Left lung (tissue), 10 donors: ENCODE measurements around the gene THAP8. TPM values are rescaled to one million over a fixed set of nuclear protein-coding genes. Genes with fewer than 3 reads are reported as not detected.
A peak's percentile ranks its signal among the peaks of the same experiment; 100 is the strongest.

Source experiments
- ATAC-seq: fragments of 200-7000 bp; cut with Tn5 transposase; one replicate; pipeline ENCODE4 v1.9.1; 2020; ENCODE audit warnings: moderate library complexity
- DNase-seq, 4 donors: peaks; one replicate each; pipeline ENCODE4 v3.0.0-alpha.2; 2013 to 2020
- H3K27ac ChIP-seq, 2 donors: fragments of 200-600 bp; sonication (generic) in 1 of 2; one replicate each; pipeline versions ENCODE4 v1.5.0 to v1.8.0; 2020 to 2021
- H3K27me3 ChIP-seq, 2 donors: fragments of 200-600 bp; sonication (generic) in 1 of 2; one replicate each; pipeline versions ENCODE4 v1.5.0 to v1.8.0; 2020 to 2021
- H3K36me3 ChIP-seq, 2 donors: fragments of 200-600 bp; sonication (generic) in 1 of 2; one replicate each; pipeline versions ENCODE4 v1.5.0 to v1.8.0; 2020 to 2021
- H3K4me1 ChIP-seq, 2 donors: fragments of 200-600 bp; one replicate each; pipeline ENCODE4 v1.8.0; 2021
- H3K4me3 ChIP-seq, 2 donors: fragments of 200-600 bp; sonication (generic) in 1 of 2; one replicate each; pipeline versions ENCODE4 v1.5.0 to v1.8.0; 2020 to 2021; ENCODE audit warnings: mild to moderate bottlenecking in 1 of 2
- H3K9me3 ChIP-seq, 2 donors: fragments of 200-600 bp; sonication (generic) in 1 of 2; one replicate each; pipeline versions ENCODE4 v1.5.0 to v1.8.0; 2020 to 2021
- intact Hi-C, 2 donors: fragments of 100-400 bp; cut with DNase I; formaldehyde crosslinking; loops; one replicate each; pipeline versions ENCODE4 v1.11.2 to v1.14.2; 2022
- polyA plus RNA-seq, 6 donors: library from polyadenylated mRNA; unstranded; fragments of 120-200 nt; gene quantifications; one replicate each; pipeline ENCODE4 v1.2.1, GENCODE V29; 2013; ENCODE audit not compliant: insufficient read length in 6 of 6
- total RNA-seq, 2 donors: library from RNA; stranded (reverse); fragmentation: NEBNext Ultra II Directional; extraction: Animal tissue kit (Norgen Biotek cat#: 25700); gene quantifications; one replicate each; pipeline ENCODE4 v1.2.1, GENCODE V29; 2021
- TF ChIP-seq, protein P1 (sequence below), 2 donors: fragments of 200-600 bp; sonication (generic) in 1 of 2; IDR thresholded peaks; one replicate each; pipeline versions ENCODE4 v1.5.0 to v1.8.0; 2021; ENCODE audit warnings: antibody characterized with exemption in 2 of 2
- donor health status: DM: no; HTN: yes; CAD: no.
- donor health status: DM: no; HTN: no; CAD: no.

Gene THAP8
- total and polyA plus RNA-seq, 8 donors, result 5.7 to 8.4 (median 7.1) TPM

DNA sequence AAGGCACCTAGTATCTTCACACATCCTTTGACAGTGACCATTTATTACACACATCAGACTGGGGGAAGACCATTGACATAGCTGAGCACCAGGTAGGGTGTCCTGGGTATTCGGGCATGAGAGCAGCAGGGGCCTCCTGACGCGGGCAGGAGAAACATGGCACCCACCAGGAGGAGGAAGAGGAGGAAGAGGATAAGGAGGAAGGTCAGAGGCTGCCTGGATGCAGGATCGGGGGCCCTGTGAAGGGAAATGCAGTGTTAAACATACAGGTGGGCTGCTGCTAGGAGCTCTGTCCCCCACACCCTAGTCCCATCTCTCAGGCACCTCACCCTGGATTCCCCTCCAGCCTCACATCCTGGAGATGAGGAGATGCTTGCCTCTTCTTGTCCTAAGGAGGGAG, 50.8 kb downstream of the THAP8 start:
- ATAC-seq, result no peak
- H3K4me3 ChIP-seq, result no peak overlapping the region
- TF ChIP-seq, protein P1, sequence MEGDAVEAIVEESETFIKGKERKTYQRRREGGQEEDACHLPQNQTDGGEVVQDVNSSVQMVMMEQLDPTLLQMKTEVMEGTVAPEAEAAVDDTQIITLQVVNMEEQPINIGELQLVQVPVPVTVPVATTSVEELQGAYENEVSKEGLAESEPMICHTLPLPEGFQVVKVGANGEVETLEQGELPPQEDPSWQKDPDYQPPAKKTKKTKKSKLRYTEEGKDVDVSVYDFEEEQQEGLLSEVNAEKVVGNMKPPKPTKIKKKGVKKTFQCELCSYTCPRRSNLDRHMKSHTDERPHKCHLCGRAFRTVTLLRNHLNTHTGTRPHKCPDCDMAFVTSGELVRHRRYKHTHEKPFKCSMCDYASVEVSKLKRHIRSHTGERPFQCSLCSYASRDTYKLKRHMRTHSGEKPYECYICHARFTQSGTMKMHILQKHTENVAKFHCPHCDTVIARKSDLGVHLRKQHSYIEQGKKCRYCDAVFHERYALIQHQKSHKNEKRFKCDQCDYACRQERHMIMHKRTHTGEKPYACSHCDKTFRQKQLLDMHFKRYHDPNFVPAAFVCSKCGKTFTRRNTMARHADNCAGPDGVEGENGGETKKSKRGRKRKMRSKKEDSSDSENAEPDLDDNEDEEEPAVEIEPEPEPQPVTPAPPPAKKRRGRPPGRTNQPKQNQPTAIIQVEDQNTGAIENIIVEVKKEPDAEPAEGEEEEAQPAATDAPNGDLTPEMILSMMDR (IDR thresholded peaks at IDR 0.05), result no peak

GRCh38 chr19:36001605-36002004, 52.5 kb downstream of the THAP8 start:
- no peaks in the 10 kb centered on the region for H3K9me3 ChIP-seq
- H3K27me3 ChIP-seq, result no peaks in the 10 kb centered on the region
- H3K4me3 ChIP-seq, result no peak overlapping the region
- intact Hi-C loops, result no loop called here
- ATAC-seq (no peak), DNase-seq (no peak)
- TF ChIP-seq, protein P1 (IDR thresholded peaks at IDR 0.05), result no peak
- H3K27ac ChIP-seq, result no peak overlapping the region
- peaks cover 0 to 47% of the 10 kb centered on the region in 2 donors for H3K36me3 ChIP-seq
- H3K4me1 ChIP-seq, result peaks cover 0 to 10% of the 10 kb centered on the region in 2 donors

More for the DNA sequence above, 50.8 kb downstream of the THAP8 start:
- H3K27me3 ChIP-seq, result peaks cover 0 to 1% of the 10 kb centered on the region in 2 donors
- intact Hi-C loops, result no loop called here
- H3K27ac ChIP-seq, result no peak overlapping the region
- H3K9me3 ChIP-seq, result no peaks in the 10 kb centered on the region
- H3K36me3 ChIP-seq, result peaks cover 0 to 37% of the 10 kb centered on the region in 2 donors
- DNase-seq, result no peak
- no peaks in the 10 kb centered on the region for H3K4me1 ChIP-seq

- no peaks in the 10 kb centered on the region for H3K9me3 ChIP-seq
- peaks cover 0 to 28% of the 10 kb centered on the region in 2 donors for H3K36me3 ChIP-seq
- H3K27me3 ChIP-seq, result no peaks in the 10 kb centered on the region
- H3K4me3 ChIP-seq, result peak overlapping the region in 1 of 2 donors; percentile 87
- ATAC-seq (no peak), DNase-seq (no peak)
- H3K4me1 ChIP-seq, result peaks cover 14 to 32% of the 10 kb centered on the region in 2 donors
- TF ChIP-seq, protein P1 (IDR thresholded peaks at IDR 0.05), result no peak
- intact Hi-C loops, result no loop called here
- no peak overlapping the region for H3K27ac ChIP-seq
These were observed 57.3 kb downstream of the THAP8 start for GRCh38 chr19:35996777-35997176.

GRCh38 chr19:35995048-35995993, 58.8 kb downstream of the THAP8 start, which contains the start of gene SDHAF1:
Gene SDHAF1, plus strand, starts transcription at chr19:35995188. Its CDS starts 87 bp downstream, at chr19:35995275.
- TF ChIP-seq, protein P1 (IDR thresholded peaks at IDR 0.05), result no peak
- H3K27me3 ChIP-seq, result no peaks in the 10 kb centered on the region
- H3K9me3 ChIP-seq, result no peaks in the 10 kb centered on the region
- H3K27ac ChIP-seq, result peak within 1 kb of the TSS; percentile 64 to 86
- peaks cover 0 to 17% of the 10 kb centered on the region in 2 donors for H3K36me3 ChIP-seq
- intact Hi-C loops, result no loop called here
- peaks cover 14 to 32% of the 10 kb centered on the region in 2 donors for H3K4me1 ChIP-seq
- peak; percentile 90 to 100 (median 97) for DNase-seq
- ATAC-seq, result peak; percentile 96
- peak within 1 kb of the TSS; percentile 87 to 89 for H3K4me3 ChIP-seq
